Fibroblast of lung (primary cell): ENCODE results near the gene TCHP. TPM values are rescaled to one million over a fixed set of nuclear protein-coding genes. Genes with fewer than 3 reads are reported as not detected.

Experiments used
- DNase-seq, 2 donors: peaks; one replicate each; pipeline versions ENCODE4 v3.0.0 to v3.0.0-alpha.2; 2010; ENCODE audit warnings: low read depth in 2 of 2
- H2AFZ ChIP-seq: 2 replicates; pipeline ENCODE4 v1.5.1; 2012; ENCODE audit warnings: low read length, control low read depth, inconsistent platforms
- H3K27ac ChIP-seq: 2 replicates; pipeline ENCODE4 v1.5.1; 2011; ENCODE audit warnings: low read length, control low read depth; ENCODE audit not compliant: insufficient read depth
- H3K27me3 ChIP-seq: 2 replicates; pipeline ENCODE4 v1.5.1; 2011; ENCODE audit warnings: mild to moderate bottlenecking, low read length; ENCODE audit not compliant: control insufficient read depth, insufficient read depth
- H3K36me3 ChIP-seq: 2 replicates; pipeline ENCODE4 v1.5.1; 2011; ENCODE audit warnings: low read length; ENCODE audit not compliant: control insufficient read depth, insufficient read depth
- H3K4me1 ChIP-seq: 2 replicates; pipeline ENCODE4 v1.5.1; 2011; ENCODE audit warnings: low read length; ENCODE audit not compliant: control insufficient read depth, insufficient read depth; ENCODE audit errors: extremely low read depth
- H3K4me2 ChIP-seq: 2 replicates; pipeline ENCODE4 v1.5.1; 2011; ENCODE audit warnings: low read length, control low read depth; ENCODE audit not compliant: insufficient read depth; ENCODE audit errors: extremely low read depth
- H3K4me3 ChIP-seq, 4 experiments: fragments of 200-600 bp in 1 of 4; sonication (generic) in 1 of 4; replicated peaks in 1 of 4; 2 replicates each; pipeline ENCODE4 v1.5.1; 2011 to 2016; ENCODE audit warnings: low read length in 4 of 4, low read depth in 3 of 4, mild to moderate bottlenecking in 3 of 4, control low read depth in 2 of 4, inconsistent platforms in 1 of 4, mixed read lengths in 1 of 4; ENCODE audit not compliant: insufficient read depth in 1 of 4; ENCODE audit errors: control extremely low read depth in 1 of 4
- H3K79me2 ChIP-seq: 2 replicates; pipeline ENCODE4 v1.5.1; 2012; ENCODE audit warnings: mild to moderate bottlenecking, low read length, inconsistent platforms; ENCODE audit not compliant: control insufficient read depth, insufficient read depth
- H3K9ac ChIP-seq: 2 replicates; pipeline ENCODE4 v1.5.1; 2011; ENCODE audit warnings: mild to moderate bottlenecking, low read length, control low read depth; ENCODE audit not compliant: insufficient read depth
- H3K9me3 ChIP-seq: 2 replicates; pipeline ENCODE4 v1.5.1; 2012; ENCODE audit warnings: low read depth, low read length; ENCODE audit not compliant: control insufficient read depth, insufficient read depth
- H4K20me1 ChIP-seq: 2 replicates; pipeline ENCODE4 v1.5.1; 2011; ENCODE audit warnings: low read length; ENCODE audit not compliant: control insufficient read depth, insufficient read depth; ENCODE audit errors: extremely low read depth
- EZH2 ChIP-seq: IDR thresholded peaks from 2 replicates; pipeline ENCODE4 v1.5.1; 2012; ENCODE audit warnings: low read length, control low read depth, mild to moderate bottlenecking; ENCODE audit errors: missing control alignments
- polyA plus RNA-seq, 2 donors: library from polyadenylated mRNA; depleted of rRNA in 1 of 2; stranded (reverse) in 1 of 2; unstranded in 1 of 2; fragments of >200 nt; gene quantifications; 2 replicates each; pipeline ENCODE4 v1.2.1, GENCODE V29; 2011 to 2012; ENCODE audit warnings: missing spikeins in 1 of 2
- total RNA-seq: library from RNA; depleted of rRNA; stranded (reverse); fragments of >200 nt; gene quantifications from 2 replicates; pipeline ENCODE4 v1.2.1, GENCODE V29; 2014
- TF ChIP-seq, protein P1 (sequence below), 2 donors: IDR thresholded peaks in 1 of 2; conservative IDR thresholded peaks in 1 of 2; 1 replicate in 1 of 2; 2 replicates in 1 of 2; pipeline ENCODE4 v1.5.1; 2011 to 2012; ENCODE audit warnings: low read length in 2 of 2, control low read depth in 1 of 2, inconsistent platforms in 1 of 2, low read depth in 1 of 2, mild to moderate bottlenecking in 1 of 2

TCHP gene
- total and polyA plus RNA-seq, 2 donors (not counting 1 experiment from before 2014, with no cell fraction given), result 9.4 to 10.3 TPM

DNA sequence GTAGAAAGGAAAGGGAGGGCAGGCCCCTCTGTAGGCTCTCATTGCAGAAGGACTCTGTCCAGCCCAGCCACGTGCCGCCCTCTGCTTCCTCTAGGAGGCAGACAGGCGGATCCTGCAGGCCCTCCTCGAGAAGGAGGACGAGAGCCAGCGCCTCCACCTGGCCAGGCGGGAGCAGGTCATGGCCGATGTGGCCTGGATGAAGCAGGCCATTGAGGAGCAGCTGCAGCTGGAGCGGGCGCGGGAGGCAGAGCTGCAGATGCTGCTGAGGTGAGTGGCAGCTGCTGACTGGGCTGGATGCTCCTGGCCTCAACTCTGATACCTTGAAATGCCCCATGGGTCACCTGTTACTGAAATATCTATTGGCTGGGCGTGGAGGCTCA lies 10.9 kb downstream of the TCHP start:
- TF ChIP-seq, protein P1, sequence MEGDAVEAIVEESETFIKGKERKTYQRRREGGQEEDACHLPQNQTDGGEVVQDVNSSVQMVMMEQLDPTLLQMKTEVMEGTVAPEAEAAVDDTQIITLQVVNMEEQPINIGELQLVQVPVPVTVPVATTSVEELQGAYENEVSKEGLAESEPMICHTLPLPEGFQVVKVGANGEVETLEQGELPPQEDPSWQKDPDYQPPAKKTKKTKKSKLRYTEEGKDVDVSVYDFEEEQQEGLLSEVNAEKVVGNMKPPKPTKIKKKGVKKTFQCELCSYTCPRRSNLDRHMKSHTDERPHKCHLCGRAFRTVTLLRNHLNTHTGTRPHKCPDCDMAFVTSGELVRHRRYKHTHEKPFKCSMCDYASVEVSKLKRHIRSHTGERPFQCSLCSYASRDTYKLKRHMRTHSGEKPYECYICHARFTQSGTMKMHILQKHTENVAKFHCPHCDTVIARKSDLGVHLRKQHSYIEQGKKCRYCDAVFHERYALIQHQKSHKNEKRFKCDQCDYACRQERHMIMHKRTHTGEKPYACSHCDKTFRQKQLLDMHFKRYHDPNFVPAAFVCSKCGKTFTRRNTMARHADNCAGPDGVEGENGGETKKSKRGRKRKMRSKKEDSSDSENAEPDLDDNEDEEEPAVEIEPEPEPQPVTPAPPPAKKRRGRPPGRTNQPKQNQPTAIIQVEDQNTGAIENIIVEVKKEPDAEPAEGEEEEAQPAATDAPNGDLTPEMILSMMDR (conservative IDR thresholded peaks at IDR 0.05 in 1 of 2, IDR thresholded peaks at IDR 0.05 in 1 of 2; ENCODE audit: low read depth in 1 of 2, low read length in 2 of 2), result peak in 1 of 2 donors; percentile 39
- TF ChIP-seq EZH2, result no peak
- Histone ChIP-seq H4K20me1 (no peaks in the 10 kb centered on the region), H2AFZ (no peak overlapping the region), H3K27me3 (no peaks in the 10 kb centered on the region), H3K9me3 (no peaks in the 10 kb centered on the region), H3K4me1 (no peaks in the 10 kb centered on the region), H3K9ac (no peak overlapping the region), H3K27ac (no peak overlapping the region), H3K79me2 (no peaks in the 10 kb centered on the region), H3K36me3 (peaks cover 37% of the 10 kb centered on the region), H3K4me2 (no peak overlapping the region), H3K4me3 (no peak overlapping the region)
- peak; percentile 18 to 25 for DNase-seq

DNA sequence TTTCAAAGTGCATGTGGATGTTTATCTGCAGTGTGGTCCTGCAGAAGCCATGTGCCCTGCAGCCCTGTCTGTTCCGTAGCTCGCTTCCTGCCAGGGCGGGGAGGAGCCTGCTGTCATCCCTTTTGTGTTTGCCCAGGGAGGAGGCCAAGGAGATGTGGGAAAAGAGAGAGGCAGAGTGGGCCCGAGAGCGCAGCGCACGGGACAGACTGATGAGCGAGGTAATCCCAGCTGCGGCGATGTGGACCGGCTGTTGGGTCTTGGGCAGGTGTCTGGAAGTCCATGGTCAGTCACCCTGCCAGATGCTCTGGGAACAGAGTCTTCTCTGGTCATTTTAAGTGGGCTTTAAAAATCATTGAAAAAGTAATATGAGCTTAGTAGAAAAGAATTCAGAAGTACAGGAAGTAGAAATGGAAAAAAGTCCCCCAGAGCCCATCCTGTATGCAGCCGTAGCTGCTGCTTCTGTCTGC lies 12.8 kb downstream of the TCHP start:
- Histone ChIP-seq H3K9ac (no peak overlapping the region), H3K27me3 (no peaks in the 10 kb centered on the region), H3K4me2 (no peak overlapping the region), H3K9me3 (no peaks in the 10 kb centered on the region), H4K20me1 (no peaks in the 10 kb centered on the region), H3K79me2 (no peaks in the 10 kb centered on the region), H3K36me3 (peaks cover 36% of the 10 kb centered on the region), H3K4me1 (no peaks in the 10 kb centered on the region), H3K27ac (no peak overlapping the region), H2AFZ (no peak overlapping the region), H3K4me3 (no peak overlapping the region)
- TF ChIP-seq EZH2, result no peak
- TF ChIP-seq, protein P1 (conservative IDR thresholded peaks at IDR 0.05 in 1 of 2, IDR thresholded peaks at IDR 0.05 in 1 of 2; ENCODE audit: low read depth in 1 of 2, low read length in 2 of 2), result no peak
- no peak for DNase-seq

DNA sequence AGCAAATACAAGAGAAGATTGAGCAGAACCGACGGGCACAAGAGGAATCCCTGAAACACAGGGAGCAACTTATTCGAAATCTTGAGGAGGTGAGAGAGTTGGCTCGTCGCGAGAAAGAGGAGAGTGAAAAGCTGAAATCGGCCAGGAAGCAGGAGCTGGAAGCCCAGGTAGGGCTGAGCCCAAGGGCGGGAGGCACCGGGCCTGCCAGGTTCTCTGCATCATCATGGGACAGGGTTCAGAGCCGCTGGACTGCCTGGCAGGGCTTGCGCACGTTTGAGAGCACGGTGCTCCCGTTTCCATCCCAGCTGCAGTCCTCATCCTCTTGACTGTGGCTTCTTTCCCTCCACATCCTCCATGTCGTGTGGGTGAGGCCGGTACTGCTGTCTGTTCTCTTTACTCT lies 14.4 kb downstream of the TCHP start:
- Histone ChIP-seq H3K4me2 (no peak overlapping the region), H3K79me2 (no peaks in the 10 kb centered on the region)

More for the DNA sequence above, 14.4 kb downstream of the TCHP start:
- H3K27ac ChIP-seq, result no peak overlapping the region
- H3K9ac ChIP-seq, result no peak overlapping the region
- TF ChIP-seq, protein P1 (conservative IDR thresholded peaks at IDR 0.05 in 1 of 2, IDR thresholded peaks at IDR 0.05 in 1 of 2; ENCODE audit: low read depth in 1 of 2, low read length in 2 of 2), result no peak
- TF ChIP-seq EZH2, result no peak
- H3K4me3 ChIP-seq, result no peak overlapping the region
- H3K9me3 ChIP-seq, result no peaks in the 10 kb centered on the region
- no peaks in the 10 kb centered on the region for H3K27me3 ChIP-seq
- peaks cover 36% of the 10 kb centered on the region for H3K36me3 ChIP-seq
- no peak for DNase-seq
- H4K20me1 ChIP-seq, result no peaks in the 10 kb centered on the region
- peaks cover 1% of the 10 kb centered on the region for H3K4me1 ChIP-seq
- no peak overlapping the region for H2AFZ ChIP-seq
